Activated CD4-positive, alpha-beta T cell treated with anti-CD3 and anti-CD28 coated beads for 1 hour (primary cell): Measurements from ENCODE around the gene GNL1.
A peak's percentile ranks its signal among the peaks of the same experiment; 100 is the strongest.

Experiments
- DNase-seq: peaks from one replicate; pipeline ENCODE4 v3.0.0-alpha.2; 2020

The GNL1 gene, protein sequence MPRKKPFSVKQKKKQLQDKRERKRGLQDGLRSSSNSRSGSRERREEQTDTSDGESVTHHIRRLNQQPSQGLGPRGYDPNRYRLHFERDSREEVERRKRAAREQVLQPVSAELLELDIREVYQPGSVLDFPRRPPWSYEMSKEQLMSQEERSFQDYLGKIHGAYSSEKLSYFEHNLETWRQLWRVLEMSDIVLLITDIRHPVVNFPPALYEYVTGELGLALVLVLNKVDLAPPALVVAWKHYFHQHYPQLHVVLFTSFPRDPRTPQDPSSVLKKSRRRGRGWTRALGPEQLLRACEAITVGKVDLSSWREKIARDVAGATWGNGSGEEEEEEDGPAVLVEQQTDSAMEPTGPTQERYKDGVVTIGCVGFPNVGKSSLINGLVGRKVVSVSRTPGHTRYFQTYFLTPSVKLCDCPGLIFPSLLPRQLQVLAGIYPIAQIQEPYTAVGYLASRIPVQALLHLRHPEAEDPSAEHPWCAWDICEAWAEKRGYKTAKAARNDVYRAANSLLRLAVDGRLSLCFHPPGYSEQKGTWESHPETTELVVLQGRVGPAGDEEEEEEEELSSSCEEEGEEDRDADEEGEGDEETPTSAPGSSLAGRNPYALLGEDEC

DNA sequence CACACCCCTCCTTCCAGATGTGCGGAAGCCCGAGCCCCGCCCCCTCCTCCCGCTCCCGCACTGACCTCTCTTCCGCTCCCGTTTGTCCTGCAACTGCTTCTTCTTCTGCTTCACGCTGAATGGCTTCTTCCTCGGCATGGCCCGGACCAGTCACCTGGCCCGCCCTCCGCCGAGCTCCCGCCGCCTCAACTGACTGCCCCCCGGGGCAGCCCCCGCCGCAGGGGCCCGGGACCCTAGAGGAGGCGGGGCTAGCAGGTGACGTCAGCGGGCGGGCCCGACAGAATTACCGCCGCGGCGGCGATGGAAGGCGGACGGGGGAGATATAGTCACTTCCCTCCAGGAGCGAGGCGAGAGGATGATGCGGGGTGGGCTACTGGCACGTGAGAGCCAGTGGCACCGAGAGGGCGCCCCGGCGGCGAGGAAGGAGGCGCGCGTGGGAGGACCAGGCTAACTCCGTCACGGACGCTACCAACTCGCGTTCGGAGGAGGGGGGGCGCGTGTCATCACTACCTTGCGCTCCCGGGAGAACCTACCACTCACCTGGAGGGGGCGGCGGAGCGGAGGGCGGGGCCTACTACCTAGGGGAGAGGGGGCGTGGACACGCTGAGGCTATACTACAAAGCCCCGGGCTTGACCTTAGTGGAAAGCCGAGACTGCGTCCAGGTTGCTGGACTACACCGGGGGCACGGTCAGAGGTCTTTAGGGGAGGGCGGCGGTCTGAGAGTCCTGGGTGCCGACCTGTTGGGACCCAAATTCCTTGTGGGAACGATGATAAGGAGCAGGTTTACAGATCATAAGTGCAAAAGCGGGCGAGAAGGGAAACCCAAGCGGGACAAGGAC, at the start of gene GNL1:
Gene GNL1, minus strand, starts transcription at position 424 of the 840 bp plus-strand sequence. Its CDS starts 286 bp downstream, at position 138.
- DNase-seq, result peak; percentile 99

DNA sequence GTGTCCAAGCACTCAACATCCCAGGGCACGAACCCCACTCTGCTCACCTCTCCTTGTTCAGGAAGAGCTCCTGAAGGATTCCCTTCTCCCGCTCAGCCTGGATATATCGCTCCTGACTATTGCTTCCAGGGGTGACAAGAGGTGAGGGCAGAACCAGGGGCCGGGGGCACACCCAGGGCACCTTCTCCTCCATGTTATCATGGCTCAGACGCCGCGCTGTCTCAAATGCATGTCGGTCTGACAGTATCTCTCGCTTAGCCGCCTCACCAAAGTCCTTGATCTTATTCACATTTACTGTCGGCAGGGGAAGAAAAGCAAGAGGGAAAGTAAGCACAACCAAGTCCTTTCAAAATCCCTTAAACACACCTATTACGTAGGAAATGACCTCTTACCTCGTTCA, 47.7 kb upstream of the GNL1 start:
- no peak for DNase-seq

DNA sequence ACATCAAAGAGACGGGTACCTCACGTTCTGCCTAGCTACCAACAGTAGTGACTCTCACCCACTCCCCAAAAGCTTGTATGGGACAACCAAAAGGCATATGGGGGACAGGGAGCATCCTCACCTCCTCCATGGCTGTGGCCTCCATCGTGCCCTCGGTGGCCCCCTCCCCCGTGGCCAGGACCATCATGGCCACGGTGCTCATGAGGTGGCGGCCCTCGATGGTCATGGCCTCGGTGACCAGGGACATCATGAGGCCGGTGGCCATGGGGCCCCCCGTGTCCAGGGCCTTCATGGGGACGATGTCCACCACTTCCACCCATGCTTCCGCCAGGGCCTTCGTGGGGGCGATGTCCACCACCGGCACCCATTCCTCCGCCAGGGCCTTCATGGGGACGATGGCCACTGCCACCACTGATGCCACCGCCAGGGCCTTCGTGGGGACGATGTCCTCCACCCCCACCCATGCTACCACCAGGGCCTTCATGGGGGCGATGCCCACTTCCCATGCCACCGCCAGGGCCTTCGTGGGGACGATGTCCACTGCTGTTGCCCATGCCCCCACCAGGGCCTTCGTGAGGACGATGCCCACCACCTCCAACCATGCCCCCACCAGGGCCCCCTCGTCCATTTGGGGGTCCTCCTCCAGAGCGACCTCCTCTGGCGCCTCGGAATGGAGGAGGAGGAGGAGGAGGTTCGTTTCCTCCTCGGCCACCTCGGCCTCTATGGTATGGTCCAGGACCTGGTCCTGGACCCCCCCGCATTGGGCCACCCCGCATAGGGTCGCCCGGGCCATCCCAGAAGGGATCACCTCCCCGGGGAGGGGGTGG, 45.7 kb upstream of the GNL1 start:
- no peak for DNase-seq

DNA sequence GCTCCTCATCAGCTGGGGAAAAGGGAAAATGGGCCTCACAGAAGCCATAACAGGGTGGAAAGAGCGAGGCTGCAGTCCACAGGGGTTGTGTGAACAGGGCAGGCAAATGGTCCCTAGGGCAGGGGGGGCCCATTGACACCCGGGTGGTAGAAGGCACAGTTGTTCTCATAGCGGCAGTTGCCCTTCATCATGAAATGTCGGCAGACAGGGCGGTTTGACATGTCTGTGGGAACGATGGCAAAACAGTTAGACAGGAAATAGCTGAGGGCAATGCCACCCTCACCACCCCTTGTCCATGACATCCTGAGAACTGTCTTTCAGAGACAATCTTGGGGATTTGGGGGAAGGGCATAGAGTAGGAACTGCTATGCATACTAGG, 45.1 kb upstream of the GNL1 start:
- no peak for DNase-seq

DNA sequence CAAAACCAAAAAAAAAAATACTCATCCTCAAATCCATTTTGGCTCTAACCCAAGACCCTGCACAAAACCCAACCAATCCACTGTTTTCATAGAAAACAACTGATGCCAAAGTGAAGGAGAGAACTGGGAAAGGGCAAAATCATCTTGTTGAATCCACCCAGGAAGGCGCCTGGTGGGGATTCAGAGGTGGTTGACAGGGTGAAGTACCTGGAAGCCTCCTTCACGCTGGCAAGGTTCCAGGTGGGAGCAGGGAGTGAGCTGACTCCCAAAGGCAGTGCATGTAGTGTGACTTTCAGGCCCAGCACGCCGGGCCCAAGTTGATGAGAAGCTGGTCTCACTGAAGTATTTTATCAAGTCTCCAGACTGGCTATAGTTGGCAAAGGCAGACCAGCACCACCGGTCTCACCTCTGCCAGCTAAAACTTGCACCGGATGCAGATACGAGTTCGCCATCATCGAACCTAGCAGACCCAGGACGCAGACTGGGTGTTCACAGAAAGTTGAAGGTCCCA, 44.2 kb upstream of the GNL1 start:
- no peak for DNase-seq

DNA sequence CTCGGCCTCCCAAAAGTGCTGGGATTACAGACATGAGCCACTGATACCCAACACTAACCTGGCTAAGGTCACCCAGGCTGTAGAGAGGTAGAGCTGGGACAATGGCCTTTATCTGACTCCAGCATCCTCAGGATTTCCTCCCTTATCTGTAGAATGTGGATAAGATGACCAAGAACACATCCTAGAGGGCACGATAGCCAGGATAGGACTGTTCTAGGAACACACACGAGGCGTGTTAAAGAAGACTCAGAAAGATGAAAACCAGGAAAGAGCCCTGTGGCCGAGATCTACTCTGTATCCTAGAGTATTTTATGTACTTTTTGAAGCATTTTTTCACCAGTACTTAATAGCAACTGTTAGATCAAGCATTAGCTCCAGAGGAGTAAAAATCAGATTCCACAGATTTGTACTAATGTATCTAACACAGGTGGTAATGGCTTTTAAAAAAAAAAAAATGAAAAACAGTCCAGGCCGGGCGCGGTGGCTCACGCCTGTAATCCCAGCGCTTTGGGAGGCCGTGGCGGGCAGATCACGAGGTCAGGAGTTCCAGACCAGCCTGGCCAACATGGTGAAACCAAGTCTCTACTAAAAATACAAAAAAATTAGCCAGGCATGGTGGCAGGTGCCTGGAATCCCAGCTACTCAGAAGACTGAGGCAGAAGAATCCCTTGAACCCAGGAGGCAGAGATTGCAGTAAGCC, 43.5 kb upstream of the GNL1 start:
- DNase-seq, result no peak

DNA sequence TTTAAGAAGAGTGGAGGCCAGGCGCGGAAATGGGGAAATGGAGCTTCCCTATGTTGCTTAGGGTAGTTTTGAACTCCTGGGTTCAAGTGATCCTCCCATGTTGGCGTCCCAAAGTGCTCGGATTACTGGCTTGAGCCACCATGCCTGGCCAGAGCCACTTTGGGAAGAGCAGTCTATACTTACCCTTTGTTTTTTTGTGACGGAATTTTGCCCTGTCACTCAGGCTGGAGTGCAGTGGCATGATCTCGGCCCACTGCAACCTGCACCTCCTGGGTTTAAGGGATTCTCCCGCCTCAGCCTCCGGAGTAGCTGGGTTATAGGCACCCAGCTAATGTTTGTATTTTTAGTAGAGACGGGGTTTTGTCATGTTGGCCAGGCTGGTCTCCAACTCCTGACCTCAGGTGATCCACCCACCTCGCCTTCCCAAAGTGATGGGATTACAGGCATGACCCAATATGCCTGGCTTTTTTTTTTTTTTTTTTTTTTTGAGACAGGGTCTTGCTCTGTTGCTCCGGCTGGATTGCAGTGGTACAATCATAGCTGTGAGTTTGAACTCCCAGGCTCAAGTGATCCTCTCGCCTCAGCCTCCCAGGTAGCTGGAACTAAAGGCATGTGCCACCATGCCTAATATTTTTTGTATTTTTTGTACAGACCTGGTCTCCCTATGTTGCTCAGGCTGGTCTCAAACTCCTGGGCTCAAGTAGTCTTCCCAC, 42.8 kb upstream of the GNL1 start:
- DNase-seq, result no peak

DNA sequence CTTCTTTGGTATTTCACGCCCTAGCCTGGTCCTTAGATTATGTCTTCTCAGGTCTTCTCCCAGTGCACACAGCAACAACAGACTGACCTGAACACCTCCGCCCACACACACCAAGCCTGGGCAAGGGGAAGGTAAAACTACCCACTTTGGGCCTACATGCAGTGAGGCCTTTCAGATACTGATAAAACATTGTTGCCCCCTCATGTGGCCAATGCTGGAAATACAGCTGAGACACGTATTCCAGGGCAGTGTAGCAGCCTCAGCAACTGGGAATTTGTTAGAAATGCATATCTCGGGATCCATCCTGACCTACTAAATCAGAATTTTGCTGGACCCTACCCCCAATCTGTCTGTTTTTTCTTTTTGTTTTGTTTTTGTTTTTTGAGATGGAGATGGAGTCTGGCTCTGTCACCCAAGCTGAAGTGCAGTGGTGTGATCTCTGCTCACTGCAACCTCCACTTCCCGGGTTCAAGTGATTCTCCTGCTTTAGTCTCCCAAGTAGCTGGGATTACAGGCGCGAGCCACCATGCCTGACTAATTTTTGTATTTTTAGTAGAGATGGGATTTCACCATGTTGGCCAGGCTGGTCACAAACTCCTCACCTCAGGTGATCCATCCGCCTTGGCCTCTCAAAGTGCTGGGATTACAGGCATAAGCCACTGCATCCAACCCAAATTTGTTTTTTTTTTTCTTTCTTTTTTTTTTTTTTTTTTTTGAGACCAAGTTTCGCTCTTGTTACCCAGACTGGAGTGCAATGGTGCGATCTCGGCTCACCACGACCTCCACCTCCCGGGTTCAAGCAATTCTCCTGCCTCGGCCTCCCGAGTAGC, 41.2 kb upstream of the GNL1 start:
- peak; percentile 67 for DNase-seq

DNA sequence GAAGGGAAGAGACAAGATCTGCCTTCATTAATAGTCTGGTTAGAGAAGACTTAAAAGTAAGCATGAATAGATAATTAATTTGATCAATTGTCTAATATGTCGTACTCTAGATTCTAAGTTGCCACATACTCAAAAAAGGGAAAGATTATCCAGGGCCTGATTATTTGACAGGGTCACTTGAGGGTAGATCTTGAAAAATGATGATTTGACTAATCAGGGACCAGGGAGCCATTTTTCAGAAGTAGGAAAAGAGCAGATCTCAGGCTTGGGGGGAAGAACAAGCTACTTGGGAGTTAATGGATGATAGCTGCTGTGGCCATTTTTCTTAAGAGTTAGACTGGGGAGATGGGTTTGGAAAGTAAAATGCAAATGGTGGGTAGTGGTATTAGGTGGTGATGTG, 36.0 kb upstream of the GNL1 start:
- no peak for DNase-seq

DNA sequence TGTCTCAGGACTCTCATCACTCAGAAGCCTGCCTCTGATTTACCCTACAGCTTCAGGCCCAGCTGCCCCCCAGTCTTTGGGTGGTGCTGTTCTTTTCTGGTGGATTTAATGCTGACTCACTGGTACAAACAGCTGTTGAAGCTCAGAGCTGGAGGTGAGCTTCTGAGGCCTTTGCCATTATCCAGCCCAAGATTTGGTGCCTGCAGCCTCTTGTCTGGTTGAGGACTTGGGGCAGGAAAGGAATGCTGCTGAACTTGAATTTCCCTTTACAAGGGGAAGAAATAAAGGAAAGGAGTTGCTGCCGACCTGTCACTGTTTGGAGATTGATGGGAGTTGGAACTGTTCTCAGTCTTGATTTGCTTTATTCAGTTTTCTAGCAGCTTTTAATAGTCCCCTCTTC, 34.7 kb upstream of the GNL1 start:
- DNase-seq, result no peak

DNA sequence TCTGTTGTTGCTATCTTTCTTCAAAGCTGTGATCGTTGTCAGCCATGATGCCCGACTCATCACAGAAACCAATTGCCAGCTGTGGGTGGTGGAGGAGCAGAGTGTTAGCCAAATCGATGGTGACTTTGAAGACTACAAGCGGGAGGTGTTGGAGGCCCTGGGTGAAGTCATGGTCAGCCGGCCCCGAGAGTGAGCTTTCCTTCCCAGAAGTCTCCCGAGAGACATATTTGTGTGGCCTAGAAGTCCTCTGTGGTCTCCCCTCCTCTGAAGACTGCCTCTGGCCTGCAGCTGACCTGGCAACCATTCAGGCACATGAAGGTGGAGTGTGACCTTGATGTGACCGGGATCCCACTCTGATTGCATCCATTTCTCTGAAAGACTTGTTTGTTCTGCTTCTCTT, 34.2 kb upstream of the GNL1 start:
- DNase-seq, result no peak

DNA sequence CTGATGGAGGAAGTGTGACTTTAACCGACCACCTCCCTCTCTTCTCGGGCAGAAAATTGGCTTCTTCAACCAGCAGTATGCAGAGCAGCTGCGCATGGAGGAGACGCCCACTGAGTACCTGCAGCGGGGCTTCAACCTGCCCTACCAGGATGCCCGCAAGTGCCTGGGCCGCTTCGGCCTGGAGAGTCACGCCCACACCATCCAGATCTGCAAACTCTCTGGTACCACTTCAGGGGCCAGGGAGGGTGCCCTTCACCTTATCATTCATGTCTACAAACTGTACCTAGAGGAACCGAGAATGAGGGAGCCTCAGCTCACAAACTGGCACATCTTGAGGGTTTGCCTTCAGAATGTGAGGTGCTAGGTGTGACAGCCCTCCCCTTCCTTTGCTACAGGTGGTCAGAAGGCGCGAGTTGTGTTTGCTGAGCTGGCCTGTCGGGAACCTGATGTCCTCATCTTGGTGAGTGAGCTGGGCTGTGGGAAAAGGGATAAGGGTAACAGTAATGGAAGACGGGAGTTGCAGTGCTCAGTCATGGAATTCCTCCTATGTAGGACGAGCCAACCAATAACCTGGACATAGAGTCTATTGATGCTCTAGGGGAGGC, 33.6 kb upstream of the GNL1 start:
- DNase-seq, result no peak

DNA sequence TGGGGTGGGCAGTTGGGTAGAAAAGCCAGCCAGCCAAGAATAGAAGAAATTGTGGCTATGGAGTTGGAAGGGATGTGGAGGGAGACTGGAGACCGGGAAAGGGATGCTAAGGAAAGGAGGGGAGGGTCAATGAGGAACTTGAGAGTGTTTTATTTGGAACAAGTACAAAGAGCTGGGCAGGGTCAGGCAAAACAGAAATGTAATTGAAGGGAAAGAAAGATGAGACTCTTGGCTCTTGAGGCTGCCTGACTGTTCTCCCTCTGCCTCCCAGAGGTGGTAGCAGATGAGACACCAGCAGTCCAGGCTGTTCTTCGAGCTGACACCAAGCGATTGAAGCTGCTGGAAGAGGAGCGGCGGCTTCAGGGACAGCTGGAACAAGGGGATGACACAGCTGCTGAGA, 27.6 kb upstream of the GNL1 start:
- no peak for DNase-seq

DNA sequence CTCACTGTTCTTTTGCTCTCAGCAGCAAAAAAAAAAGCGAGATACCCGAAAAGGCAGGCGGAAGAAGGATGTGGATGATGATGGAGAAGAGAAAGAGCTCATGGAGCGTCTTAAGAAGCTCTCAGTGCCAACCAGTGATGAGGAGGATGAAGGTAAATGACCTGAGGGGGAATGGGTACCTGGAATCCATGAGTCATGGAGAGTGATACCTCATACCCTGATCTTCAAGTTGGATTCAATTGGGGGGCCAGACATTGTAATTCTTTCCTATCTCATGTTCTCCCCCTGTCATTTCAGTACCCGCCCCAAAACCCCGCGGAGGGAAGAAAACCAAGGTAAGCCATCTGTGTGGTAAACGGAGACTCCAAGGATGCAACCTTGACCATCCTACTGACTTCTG, 21.8 kb upstream of the GNL1 start:
- no peak for DNase-seq

DNA sequence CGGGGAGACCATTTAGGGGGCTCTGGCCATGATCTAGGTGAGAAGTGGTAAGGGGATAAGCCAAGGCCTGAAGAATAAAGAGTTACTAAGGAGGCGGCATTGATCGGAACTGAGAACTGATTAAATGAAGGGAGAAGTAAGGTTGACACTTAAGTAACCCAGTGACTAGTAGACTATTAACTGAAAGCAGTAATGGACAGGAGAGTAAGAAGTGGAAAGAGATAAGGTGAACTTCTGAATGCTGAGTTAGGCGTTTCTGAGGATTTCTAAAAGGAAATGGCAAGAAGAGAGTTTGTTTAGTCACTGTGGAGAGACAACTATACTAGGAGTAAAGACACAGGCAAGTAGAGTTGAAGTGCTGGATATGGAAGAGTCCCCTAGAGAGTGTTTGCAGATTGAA, 16.8 kb upstream of the GNL1 start:
- no peak for DNase-seq

DNA sequence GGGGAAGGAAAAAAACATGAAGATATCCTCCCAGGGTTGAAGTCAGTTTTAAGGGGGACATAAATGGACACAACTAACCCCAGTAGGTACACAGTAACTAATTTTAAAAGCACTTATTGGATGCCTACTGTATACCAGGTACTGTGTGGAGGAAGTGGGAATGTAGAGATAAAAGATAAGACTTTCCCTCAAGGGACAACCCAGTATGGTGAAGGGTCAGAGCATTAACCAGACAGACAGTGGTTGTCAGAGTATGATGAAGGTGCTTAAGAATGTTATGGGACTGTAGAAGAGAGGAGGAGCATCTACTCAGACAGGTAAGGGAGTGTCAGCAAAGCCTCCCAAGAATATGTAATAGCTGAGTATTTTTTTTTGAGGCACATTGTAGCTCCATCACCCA, 15.9 kb upstream of the GNL1 start:
- DNase-seq, result no peak

DNA sequence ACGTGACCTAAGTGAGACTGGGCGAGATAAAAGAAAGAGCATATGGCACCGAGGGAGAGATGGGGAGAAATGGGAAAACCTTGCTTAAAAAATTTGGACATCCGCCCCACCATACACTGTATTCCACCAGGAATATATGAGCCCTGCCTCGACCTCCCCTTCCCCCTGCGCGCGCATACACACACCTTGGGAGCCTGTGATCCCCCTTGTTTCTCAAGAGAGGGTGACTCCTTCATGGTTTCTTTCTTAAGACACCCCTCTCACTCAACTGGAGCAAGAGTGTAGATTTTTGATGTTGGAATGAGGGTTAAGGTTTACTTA, 15.4 kb upstream of the GNL1 start:
- DNase-seq, result no peak

DNA sequence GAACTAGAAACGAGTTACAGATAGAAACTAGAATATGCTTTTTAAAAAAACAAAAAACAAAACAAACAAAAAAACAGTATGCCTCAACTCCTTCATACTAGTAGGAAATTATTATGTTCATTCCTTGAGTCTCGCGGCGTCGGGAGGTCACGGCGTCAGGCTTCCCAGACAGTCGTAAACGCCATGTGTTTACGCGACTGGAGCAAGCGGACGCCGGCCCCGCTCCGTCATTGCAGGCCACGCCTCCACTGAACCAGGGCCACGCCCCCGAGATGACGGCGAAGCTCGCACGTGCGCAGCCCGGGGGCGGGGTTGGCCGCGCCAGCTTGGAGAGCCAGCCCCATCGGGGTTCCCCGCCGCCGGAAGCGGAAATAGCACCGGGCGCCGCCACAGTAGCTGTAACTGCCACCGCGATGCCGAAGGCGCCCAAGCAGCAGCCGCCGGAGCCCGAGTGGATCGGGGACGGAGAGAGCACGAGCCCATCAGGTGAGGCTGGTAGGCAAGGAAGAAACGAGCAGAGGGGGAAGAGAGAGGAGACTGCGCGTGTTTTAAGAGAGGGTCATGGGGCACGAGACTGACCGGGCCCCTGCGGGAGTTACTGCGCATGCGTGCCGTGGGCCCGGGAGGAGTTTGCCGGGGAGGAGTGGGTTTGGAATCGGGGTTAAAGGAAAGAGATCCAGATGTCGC, 14.9 kb upstream of the GNL1 start, which contains the start of gene ABCF1:
Gene ABCF1, plus strand, starts transcription at position 368 of the 687 bp plus-strand sequence. Its CDS starts 46 bp downstream, at position 414.
- peak; percentile 99 for DNase-seq

DNA sequence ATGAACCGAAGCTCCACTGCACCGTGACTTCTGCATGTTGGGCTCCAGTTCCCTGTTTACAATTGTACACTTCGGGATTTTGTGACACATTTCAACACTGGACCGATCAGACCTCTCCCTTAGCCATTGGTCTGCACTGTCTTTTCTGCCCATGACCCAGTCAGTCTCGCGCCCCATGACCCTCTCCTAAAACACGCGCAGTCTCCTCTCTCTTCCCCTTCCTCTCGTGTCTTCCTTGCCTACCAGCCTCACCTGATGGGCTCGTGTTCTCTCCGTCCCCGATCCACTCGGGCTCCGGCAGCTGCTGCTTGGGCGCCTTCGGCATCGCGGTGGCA, 14.4 kb upstream of the GNL1 start:
- DNase-seq, result no peak

DNA sequence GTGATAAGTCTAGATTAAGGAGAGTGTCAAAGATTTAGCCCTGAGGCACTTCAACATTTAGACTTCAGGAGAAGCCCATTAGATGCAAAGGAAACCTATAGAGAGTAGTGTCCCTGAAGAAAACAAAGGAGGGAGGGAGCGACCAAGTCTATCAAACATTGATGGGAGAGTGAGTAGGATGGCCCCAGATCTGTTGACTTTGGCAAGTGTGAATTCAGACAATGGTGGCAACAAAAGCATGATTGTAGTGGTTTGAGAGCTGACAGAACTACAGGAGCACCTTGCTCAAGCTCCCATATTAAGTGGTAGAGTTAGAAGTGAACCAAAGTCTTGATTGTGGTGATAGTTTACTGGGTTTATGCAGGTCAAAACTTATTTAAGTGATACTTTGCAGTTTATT, 14.0 kb upstream of the GNL1 start:
- no peak for DNase-seq
